Stimulated activated CD4-positive, alpha-beta T cell treated with anti-CD3 and anti-CD28 coated beads, Interleukin-4, amount 100 ng/mL, for 1 hour (primary cell): ENCODE data around the gene SULT1B1.
"Not testable (repeated sequence)": the region's sequence is repeated elsewhere in the genome, so short reads cannot be mapped to it uniquely, and the experiment has no call there.

Experiments
- DNase-seq: peaks from one replicate; pipeline ENCODE4 v3.0.0-alpha.2; 2020

The SULT1B1 gene

DNA sequence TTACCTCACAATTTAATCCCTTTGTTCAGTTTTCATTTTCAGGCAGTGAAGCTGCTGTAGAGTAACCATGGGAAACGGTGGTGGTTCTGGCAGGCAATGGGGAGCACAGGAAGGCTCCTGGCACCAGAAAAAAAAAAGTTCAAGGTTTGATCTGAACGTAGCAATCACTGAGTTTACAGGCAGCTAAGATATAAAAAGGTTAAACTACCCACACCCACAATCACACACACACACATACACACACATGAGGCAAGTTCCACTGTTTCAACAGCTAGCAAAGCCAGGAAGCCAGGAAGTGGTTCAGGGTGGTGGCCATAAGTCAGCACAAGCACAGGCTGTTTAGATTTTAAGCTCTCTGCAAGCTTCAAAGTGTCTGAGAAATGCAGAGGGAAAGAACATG is at the start of gene SULT1B1:
Gene SULT1B1, minus strand, starts transcription at position 166 of the 400 bp plus-strand sequence. CDS start 5,403 bp downstream, outside the sequence.
- DNase-seq, result no peak

DNA sequence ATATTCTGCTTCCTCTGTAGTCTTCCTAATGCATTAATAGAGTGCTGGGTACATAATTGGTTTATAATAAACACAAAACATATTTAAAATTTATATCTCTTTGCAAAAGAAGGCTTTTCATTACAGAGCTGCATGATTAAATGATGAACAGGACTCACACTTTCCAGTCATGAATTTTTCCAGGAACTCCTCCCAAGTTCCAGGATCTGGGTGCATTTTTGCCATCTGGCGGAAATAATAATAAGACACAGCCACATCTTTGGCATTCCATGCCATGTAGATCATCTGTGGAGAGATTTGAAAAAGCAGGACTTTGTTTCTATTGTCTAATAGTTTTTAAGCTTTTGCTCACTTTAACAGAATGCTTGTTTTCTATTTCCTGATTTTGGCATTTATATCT is 40.2 kb upstream of the SULT1B1 start:
- no peak for DNase-seq

DNA sequence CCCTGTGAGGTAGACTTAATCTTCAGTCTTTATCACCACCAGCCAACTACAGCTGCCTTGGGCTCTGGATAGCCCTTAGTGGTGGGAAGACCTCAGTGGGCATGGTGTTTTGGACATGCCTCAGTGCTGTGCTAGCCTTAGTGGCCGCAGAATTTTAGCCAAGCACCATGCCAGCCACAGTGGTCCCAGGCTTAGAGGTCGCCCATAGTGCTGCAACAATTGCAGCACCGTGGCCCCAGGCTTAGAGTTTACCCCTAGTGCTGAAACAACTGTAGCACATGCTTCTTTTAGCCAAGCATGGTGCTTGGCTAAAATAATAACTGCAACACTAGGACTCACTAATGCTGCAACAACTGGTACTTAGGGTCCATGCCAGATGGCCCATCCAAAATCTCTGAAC is 38.9 kb upstream of the SULT1B1 start:
- no peak for DNase-seq

DNA sequence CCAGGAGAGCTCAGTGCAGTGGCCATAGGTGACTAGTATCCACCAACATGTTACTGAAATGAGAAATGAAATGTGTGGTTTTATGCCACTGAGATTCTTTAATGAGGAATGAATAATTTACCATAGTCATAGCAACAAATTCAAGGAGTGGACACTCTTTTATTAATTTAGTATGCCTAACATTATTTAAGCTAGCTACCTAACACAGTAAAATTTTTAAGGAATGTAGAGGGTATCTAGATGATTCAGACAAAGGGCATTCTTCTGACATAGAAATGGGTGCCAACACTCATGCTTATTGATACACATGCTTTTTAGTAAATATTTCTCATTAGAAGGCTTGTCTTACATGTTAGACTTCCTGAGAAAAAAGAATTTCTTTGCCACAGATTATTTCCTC is 33.3 kb upstream of the SULT1B1 start:
- no peak for DNase-seq

DNA sequence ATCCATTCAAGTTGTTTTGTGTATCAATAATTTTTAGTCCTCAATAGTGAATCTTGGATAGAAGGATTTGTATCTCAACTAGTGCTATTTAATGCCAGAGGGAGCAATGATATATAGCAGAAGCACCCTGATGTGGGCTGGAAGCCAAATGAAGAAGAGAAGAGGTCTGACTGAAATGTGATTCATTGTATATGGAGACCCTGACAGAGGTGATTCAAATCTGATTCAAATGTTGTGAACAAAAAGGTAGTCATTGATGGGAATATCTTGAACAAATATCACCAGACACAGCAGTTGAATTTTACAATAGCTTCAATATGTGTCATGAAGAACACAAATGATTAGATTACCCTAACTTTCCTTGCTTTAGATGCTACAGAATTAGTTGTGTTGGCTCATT is 27.5 kb upstream of the SULT1B1 start:
- no peak for DNase-seq

DNA sequence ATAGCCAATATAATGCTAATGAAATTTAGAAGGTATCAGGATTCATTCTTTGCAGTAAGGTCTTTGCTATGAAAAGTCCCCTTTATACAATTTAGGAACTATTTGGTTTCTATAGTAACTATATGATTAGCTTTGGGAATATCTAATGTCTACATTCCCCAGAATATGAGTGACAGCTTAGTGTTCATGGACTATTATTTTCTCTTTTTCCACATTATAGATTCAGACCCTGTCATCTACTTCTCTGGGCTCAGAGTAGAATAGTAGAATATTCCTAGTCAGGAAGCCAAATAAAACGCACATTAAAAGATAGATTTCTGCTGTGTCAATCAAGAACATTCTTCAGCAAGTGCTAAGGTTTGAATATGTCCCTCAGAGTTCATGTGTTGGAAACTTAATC is 26.1 kb upstream of the SULT1B1 start:
- DNase-seq, result no peak

DNA sequence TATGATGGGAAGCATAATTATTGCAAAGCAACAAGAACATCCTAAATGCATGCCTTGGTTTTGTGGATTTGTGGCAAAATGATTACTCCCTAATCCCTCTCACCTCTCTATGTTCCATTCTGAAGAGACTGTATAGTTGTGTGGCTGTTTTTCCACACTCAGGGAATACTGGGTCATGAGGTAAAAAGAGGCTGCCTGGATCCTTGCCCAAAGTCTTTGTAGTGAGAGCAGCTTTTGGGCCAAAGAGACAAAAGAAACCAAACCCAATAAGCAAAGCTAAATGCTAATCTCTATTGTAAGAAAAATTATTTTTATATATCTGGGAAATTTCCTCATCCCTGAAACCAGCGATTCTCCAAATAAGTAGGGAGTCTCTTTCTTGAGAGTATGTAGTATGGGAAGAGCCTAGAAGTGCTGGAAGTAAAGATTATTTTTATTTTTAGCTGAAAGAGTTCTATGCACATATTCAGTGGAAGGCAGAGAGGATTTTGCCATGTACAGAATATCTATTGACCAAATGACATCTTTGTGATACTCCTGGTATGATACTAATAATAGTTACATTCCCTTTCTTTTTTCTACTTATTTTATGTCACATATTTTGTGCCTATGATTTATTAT is 24.9 kb upstream of the SULT1B1 start:
- no peak for DNase-seq

DNA sequence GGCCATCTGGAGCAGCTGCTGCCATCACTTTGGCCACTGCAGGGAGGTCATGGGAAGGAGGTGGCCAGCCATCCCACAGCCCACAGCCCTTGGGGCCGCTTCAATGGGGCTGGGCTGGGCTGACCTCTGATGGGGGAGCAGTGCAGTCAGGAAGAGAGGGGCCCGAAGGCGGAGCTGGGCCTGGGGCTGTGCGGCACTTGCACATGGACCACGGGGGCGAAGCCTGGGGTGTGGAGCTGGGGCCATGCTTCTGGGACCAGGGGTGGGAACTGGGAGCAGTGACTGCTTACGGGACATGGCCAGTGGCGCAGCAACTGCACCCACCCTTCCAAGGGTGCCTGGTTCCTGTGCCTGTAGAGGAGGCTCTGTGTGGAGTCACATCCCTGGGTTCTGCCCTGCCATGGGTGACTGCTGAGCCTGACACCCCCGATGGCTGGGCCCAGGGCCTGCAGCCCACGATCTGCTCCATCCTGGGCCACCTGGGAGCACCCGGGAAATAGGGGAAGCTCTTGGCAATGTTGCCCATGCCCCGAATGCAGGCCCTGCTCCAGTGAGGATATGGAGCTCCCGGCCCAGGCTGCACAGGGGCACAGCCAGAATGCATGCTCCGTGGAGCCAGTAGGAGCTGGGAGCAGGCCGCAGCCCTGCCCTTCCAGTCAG is 22.4 kb upstream of the SULT1B1 start:
- no peak for DNase-seq

DNA sequence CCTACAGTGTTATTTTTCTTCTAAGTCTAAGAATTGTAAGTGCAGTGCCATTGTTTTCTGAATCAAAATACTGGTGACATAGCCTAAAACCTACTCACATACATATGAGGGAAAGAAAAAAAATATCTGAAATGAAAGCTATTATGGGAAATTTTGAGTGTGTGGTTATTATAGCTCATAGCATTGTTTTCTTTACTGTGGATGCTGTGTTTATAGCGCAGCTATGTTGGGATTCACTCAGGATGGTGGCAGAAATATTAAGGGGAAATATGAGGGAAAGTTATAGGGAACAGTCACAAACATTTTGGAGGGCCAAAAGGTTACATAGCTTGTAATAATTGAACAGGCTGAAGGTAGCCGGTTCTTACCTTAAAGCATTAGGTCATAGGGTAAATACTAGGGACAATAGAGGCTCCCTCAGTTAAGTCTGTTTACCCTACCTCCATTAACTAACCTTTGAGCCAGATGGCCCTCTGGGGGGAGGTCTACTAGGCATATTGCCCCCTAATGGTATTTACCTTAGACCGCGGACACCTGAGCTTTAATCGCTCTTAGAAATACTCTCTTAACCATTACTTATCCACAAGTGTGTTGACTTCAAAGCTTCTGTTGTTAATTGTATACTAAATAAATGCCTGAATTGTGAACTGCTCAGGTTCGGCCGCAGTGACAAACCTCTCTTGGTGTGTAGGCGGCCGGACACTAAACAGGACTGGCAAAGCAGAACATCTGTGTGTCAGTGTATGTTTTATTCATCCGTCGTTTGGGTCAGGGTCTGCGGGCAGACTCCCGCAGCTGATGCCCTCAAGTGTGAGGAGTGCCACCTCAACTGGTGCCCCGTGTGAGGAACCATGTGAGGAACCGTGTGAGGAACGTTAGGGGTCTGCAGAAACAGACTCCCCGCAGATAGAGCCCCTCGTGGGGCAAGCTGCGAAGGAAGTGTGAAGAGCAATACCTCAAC is 21.3 kb upstream of the SULT1B1 start:
- no peak for DNase-seq

DNA sequence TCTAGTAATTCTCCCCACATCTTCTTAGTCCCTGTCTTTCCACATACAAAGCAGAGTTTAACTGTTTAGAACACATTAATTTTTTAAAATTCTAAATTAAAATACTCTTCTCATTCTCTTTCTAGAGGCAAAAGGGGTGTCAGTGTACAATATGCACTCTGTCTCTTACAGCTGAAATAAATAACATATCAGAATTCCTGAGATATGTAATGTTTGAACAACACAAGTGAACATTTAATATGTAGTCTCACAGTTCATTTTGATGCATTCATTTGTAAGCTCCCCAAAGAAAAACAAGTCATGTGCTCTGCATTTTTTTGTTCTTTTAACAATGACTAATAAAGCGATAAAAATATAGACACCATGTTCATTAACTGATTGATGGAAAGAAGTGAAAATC is 19.7 kb upstream of the SULT1B1 start:
- DNase-seq, result no peak

DNA sequence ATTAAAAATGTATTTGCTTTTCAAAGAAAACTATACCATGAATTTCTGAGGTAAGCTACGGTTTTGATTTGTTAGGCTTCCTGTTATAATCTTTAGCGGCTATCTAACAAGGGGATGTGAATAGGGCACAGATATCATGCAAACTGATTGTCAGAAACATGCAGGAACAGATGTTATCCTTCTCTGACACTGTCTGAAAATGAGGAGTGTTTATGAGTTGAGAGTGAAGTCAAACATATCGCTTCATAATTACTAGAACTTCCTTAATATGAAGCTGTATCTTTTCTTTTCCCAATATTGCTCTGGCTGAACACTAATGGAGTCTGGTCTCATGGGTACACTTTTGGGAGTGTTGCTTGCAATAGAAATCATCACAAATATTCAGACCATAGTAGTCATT is 16.3 kb upstream of the SULT1B1 start:
- DNase-seq, result no peak

DNA sequence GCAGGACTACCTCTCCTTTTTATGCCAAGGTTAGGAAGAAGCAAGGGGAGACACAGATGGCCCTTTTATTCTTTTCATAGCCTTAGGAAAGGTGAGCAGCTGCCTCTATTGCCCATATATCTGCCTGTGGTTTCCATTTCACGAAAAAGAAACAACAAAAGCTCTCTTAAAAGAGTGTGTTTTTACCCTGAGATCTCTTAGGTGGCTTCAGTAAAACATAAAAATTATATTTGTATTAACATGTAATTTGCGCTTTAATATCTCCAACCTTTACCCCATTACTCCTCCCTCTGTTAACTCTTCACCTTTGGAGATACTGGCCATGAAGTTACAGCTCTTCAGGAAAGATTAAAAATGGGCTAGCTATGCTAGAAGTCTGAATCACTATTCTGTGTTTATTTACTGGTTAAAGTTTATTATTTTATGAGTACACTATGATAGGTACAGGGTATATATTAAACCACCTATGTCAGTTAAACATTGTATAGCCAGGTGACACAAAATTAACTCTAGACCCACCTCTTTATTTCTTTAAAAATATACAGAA is 15.0 kb upstream of the SULT1B1 start:
- DNase-seq, result no peak

DNA sequence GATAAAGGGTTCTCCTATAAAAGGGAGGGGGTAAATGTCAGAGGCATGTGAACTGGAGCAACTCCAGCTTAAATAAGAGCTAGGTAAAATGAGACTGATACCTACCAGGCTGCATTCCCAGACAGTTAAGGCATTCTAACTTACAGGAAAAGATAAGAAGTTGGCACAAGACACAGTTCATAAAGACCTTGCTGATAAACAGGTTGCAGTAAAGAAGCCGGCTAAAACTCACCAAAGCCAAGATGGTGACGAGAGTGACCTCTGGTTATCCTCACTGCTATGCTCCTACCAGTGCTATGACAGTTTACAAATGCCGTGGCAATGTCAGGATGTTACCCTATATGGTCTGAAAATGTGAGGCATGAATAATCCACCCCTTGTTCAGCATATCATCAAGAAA is 13.1 kb upstream of the SULT1B1 start:
- DNase-seq, result no peak

DNA sequence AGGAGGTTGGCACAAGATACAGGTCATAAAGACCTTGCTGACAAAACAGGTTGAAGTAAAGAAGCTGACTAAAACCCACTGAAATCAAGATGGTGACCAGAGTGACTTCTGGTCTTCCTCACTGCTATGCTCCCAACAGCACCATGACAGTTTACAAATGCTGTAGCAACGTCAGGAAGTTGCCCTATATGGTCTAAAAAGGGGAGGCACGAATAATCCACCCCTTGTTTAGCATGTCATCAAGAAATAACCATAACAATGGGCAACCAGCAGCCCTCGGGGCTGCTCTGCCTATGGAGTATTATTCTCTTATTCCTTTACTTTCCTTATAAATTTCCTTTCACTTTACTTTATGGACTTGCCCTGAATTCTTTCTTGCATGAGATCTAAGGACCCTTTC is 8.1 kb upstream of the SULT1B1 start:
- DNase-seq, result not testable (repeated sequence)

DNA sequence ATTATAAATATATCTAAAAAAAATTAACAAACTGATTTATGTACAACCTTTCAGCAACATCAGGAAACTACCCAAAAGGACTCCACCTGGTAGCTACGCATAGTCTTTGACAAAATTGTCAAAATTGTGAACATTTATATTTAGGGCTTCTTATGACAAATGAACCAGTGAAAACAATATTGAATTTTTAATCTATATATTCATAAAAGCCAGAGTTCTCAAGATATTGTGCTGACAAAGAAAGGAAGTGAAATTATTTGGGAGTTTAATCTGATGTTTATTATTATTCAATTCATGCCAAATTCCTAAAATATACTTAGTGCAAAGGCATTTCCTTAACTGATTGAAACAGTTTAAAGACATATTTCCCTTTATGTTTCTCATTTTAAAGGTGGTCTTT is 5.3 kb upstream of the SULT1B1 start:
- no peak for DNase-seq

DNA sequence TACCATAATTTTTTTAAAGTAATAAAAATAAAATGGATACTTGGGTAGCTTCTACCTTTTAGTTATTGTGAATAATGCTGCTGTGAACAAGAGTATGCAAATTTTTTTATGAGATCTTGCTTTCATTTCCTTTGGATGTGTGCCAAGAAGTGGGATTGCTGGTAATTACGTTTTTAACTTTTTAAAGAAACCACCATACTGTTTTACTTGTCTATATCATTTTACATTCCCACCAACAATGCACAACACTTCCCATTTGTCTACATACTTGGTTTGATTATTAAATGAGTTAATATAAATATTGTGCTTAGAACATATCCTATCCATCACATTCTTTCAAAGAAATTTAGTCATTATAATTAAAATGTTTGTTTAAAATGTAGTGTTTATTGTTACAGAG is 3.9 kb upstream of the SULT1B1 start:
- no peak for DNase-seq

DNA sequence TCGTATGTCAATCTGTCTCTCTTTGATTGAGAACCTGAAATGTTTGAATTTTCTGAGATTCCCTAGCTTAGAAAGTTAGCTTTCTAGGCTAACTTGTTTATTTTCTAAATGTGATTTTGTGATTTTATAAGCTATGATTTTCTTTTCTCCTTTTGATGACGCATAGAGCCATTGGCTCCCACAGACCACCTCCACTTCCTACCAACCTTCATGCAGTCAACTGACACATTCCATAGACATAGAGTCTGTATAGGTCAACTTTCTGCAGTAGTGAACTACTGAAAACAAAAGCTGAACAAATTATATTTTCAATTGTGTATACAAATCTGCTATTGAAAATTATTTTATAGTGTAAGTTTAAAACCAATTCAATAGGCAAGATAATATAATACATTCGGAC is 2.8 kb upstream of the SULT1B1 start:
- DNase-seq, result no peak

DNA sequence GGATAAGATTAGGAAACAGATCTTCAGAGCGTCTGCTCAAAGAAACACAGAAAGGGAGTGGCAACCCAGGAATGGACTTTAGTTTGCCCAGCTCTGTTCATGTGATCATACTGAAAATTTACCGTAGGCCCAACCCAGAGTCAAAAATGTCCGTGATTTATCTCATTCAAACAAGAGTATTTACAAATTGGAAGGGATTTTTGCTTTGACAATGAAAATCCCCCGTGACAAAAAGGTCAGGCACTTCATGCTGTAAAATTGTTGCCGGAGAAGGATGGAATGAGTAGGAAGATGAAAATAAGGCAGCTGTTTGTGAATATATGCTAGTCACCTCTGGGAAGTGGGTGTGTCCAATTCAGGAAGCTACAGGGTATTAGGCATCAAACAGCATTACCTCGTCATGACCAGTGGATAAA is 1.2 kb downstream of the SULT1B1 start:
- no peak for DNase-seq

DNA sequence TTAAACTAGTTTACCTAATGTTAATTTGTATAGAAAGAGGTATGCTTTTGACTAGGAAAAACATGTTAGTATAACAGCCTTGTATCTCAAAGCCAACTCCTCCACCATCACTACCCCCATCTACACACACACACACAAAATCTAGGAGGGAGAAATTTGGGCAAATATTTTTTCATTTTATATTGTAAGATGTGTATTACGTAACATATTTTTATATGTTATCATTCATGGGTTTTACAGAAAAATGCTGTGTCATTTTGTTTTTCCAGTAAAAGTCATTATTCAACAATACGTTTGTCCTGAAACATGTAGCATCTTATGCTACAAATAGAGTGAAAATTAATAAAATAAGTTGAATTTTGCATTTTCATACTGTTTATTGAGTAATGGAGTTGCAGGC is 3.0 kb downstream of the SULT1B1 start:
- no peak for DNase-seq

DNA sequence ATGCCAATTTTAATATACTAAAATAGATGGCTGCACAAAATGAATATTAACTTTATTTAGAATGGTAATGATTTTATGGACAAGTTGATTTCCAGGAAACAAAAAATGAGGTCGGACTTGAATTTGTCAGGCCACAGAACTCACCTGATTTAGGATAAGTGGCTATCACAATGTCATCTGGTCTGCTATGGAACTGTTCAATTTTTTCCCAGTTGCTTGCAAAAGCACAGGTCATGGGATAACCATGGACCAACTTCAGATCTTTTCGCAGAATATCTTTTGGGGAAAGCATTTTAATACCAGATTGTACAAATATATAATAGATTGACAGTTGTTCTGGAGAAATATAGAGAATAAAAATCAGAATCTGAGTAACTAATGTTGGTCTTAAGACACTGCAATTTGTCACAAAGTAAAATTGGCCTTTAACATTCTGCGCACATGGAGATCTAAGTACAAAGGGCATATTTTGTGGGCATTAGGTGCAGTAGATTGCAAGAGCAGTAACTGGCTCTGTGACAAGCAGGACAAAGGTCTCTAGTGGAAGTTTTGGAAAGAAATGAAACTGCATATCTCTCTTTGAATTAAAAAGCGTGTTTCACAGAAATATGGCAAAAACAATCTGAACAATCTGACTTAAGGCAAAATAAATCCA is 5.4 kb downstream of the SULT1B1 start:
- DNase-seq, result no peak

DNA sequence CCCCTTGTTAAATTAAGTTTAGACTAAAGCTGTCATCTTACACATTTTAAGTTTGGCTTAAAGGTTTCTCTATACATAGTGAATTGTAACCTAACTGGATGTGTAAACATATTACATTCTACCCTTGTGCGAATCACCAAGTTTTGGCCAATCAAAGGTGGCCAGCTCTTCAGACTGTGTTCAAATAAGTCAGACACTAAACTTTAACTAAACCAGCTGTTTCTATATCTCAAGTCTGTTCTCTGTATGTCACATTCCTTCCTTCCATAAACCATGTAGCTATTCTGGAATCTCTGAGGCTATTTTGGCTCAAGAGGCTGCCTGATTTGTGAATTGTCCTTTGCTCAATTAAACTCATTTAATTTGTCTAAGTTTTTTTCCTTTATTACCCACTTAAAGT is 6.7 kb downstream of the SULT1B1 start:
- no peak for DNase-seq

DNA sequence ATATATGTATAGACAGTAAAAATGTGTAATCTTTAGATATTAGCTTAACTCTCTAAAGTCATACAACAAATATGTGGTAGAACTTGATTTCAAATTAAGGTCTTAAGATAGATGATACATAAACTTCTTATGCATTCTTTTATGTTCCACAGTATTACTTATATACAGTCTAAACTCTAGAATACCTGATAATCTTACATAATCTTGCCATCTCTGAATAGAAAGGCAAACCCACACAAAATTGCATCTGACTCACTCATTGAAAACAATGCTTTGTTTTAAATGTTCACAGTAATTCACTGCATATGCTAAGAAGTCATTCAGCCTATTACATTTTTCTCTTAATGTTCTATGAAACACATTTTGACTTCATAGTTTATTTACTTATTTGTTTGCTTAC is 10.1 kb downstream of the SULT1B1 start:
- DNase-seq, result no peak

DNA sequence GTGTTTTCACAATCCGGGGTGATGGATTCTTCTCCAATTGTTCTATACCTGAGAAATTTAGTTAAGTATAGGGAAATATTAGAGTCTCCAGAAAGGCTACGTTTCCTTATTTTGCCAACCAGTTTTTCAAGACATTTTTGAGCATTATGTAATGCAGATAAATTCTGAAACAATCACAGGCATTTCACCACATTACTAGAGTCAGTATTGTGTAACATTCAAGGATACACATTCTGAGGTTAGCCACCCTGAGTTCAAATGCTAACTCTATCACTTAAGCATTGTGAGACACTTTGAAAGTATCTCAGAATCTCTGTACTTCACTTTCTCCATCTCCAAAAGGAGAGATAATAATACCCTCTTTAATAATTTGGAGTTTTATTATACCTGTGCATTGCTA is 10.6 kb downstream of the SULT1B1 start:
- DNase-seq, result no peak
